SK-N-MC (cell line): ENCODE results near the gene SF3A1.

ENCODE experiments used
- DNase-seq: peaks from one replicate; pipeline ENCODE4 v3.0.0-alpha.2; 2011; ENCODE audit warnings: low read depth, low spot score
- H3K27ac ChIP-seq: fragments of 200-600 bp; sonication (generic); 2 replicates; pipeline ENCODE4 v1.5.1; 2016; ENCODE audit warnings: mixed run types
- H3K36me3 ChIP-seq: fragments of 200-600 bp; sonication (generic); 2 replicates; pipeline ENCODE4 v1.6.1; 2017; ENCODE audit warnings: antibody characterized with exemption, low read length, mixed read lengths; ENCODE audit not compliant: insufficient read depth
- H3K4me3 ChIP-seq: fragments of 200-600 bp; sonication (generic); 2 replicates; pipeline ENCODE4 v1.5.1; 2016
- H3K9ac ChIP-seq: fragments of 200-600 bp; sonication (generic); 2 replicates; pipeline ENCODE4 v1.8.0; 2017; ENCODE audit warnings: mixed run types, mixed read lengths; ENCODE audit not compliant: insufficient read length
- H3K9me3 ChIP-seq: fragments of 200-600 bp; sonication (generic); 2 replicates; pipeline ENCODE4 v1.6.1; 2017; ENCODE audit warnings: low read depth, mild to moderate bottlenecking, antibody characterized with exemption, low read length, moderate library complexity, mixed read lengths
- EZH2 ChIP-seq: fragments of 200-600 bp; sonication (generic); IDR thresholded peaks from one replicate; pipeline ENCODE4 v1.6.1; 2017; ENCODE audit warnings: antibody characterized with exemption
- FOXP2 ChIP-seq: optimal IDR thresholded peaks from 2 replicates; pipeline ENCODE3; 2011; ENCODE audit warnings: mild to moderate bottlenecking, moderate library complexity; ENCODE audit not compliant: insufficient read depth; ENCODE audit errors: extremely low read length, control extremely low read depth
- POLR2AphosphoS5 ChIP-seq: IDR thresholded peaks from 2 replicates; pipeline ENCODE4 v1.6.1; 2012; ENCODE audit warnings: mild to moderate bottlenecking, low read depth, low read length, borderline replicate concordance

Gene SF3A1

DNA sequence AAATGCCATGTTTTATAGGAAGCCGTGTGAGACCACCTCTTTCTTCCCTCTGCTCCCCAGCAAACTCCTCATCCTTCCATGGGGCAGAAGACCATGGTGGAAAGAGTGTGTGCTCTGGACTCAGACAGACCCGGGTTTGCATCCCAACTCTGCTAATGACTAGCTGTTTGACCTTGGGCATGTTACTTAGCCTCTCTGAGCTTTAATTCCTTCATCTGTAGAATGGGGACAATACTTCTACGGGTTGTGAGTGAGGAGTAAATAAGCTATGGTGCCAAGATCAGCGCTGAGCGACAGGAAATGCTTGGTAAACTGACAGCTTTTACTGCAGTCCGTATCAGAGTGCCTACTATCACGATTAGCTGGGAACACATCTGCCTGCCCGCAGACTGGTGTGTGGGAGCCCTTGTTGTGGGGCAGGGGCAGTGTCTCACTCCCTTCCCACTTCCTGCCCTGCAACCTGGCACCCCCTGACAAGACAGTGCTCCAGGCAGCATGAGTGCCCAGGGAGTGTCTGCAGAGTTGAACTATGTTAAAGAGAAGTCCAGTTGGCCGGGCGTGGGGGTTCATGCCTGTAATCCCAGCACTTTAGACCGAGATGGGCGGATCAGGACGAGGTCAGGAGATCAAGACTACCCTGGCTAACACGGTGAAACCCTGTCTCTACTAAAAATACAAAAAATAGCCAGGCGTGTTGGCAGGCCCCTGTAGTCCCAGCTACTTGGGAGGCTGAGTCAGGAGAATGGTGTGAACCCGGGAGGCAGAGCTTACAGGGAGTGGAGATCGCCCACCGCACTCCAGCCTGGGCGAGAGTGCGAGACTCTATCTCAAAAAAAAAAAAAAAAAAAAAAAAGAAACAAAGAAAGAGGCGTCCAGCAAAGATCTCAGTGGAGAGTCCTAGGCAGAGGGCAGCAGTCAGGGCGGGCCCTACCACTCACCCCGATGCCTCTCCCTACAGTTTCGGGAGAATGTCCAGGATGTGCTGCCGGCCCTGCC is 42.3 kb upstream of the SF3A1 start:
- no peak for DNase-seq
- no peak overlapping the region for H3K4me3 ChIP-seq
- no peak overlapping the region for H3K27ac ChIP-seq
- H3K9me3 ChIP-seq: no peaks in the 10 kb centered on the region
- TF ChIP-seq EZH2 (no peak), POLR2AphosphoS5 (no peak), FOXP2 (no peak)
- no peaks in the 10 kb centered on the region for H3K36me3 ChIP-seq
- H3K9ac ChIP-seq: no peak overlapping the region

DNA sequence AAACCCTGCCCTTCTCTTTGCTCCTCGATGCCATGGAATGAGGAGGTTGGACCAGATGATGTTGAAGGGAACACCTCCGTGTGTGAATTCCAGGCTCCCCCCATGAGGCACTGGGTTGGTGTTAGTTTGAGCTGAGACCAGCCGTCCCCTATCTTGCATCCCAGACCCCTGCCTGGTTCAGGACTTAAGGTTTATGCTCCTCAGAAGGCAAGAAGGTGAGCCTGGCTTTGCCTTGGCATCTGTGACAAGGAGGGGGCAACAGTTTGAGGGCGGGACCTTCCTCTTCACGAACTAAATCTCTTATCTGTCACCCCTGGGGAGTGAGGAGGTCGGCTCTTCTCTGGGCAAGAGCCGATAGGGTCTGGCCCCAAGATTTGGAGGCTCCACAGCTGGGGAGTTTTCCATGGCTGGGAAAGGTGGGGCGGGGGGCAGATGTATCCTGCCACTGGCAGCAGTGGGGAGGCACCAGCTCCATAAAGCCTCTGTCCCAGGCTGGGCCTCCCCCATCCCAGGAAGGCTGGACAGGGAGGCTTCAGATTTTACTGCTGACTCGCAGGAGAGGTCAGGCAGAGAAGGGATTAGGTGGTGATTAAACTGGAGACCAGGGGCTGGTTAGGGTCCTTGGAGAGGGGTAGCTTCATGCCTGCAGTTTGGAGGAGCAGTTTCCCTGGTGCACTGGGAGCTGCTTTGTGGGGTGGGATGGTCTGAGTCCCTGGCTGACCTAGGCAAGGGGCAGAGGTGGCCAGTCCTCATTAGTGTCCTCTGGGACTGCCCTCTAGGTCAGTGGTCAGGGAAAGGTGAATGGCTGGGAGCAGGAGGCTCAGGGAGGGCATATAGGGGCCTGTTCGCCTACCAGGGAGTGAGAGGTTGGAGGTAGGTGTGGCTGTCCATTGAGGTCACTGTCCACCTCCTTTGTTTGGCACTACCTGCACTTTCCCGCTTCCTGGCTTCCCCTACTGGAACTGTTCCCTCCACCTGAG is 41.3 kb upstream of the SF3A1 start:
- no peaks in the 10 kb centered on the region for H3K36me3 ChIP-seq
- no peak for TF ChIP-seq POLR2AphosphoS5
- no peak for TF ChIP-seq FOXP2
- no peak for TF ChIP-seq EZH2
- no peak overlapping the region for H3K9ac ChIP-seq
- no peak overlapping the region; the same call in 1 of the 2 replicates for H3K4me3 ChIP-seq
- H3K9me3 ChIP-seq: no peaks in the 10 kb centered on the region
- no peak for DNase-seq
- H3K27ac ChIP-seq: no peak overlapping the region

DNA sequence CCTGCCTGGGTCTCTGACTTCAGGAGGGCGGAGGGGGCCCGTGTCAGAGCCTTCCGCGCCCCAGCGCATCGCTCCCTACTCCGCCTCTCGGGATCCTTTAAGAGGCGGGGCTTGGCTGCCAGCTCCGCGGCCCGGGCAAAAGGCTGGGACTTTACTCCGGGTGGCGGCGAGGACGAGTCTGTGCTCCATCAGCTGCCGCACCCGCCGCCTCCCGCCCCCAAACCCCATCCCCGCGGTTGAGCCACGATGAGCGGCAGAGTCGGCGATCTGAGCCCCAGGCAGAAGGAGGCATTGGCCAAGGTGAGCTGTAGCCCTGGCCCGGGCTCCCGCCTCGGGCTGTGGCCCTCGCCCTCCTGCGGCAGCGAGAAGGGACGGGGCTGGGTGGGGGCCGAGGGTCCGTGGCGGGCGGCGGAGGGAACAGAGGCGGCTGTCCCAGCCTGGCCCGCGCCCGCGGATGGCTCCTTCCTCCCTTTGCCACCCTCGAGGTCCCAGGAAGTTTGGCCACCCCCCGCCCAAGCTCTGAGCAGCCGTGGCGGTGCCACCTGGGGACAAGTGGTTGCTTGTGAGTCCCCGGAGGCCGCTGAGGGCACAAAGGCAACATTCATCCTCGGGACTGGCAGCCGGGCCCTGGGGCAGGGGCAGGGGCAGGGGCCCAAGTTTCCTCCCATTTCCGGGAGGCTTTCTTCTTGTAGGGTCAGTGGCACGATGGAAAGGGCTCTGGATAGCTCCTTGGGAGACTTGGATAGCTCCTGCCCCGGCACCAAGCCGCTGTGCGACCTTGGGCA is 40.4 kb upstream of the SF3A1 start, which contains the start of gene SEC14L2:
Gene SEC14L2, plus strand, starts transcription at position 148 of the 785 bp plus-strand sequence. Its CDS starts 99 bp downstream, at position 247.
- Histone ChIP-seq H3K36me3 (no peaks in the 10 kb centered on the region), H3K27ac (no peak within 1 kb of the TSS), H3K4me3 (peak within 1 kb of the TSS; percentile 64), H3K9me3 (no peaks in the 10 kb centered on the region), H3K9ac (no peak within 1 kb of the TSS)
- no peak for DNase-seq
- TF ChIP-seq POLR2AphosphoS5: no peak
- TF ChIP-seq EZH2: no peak
- no peak for TF ChIP-seq FOXP2

DNA sequence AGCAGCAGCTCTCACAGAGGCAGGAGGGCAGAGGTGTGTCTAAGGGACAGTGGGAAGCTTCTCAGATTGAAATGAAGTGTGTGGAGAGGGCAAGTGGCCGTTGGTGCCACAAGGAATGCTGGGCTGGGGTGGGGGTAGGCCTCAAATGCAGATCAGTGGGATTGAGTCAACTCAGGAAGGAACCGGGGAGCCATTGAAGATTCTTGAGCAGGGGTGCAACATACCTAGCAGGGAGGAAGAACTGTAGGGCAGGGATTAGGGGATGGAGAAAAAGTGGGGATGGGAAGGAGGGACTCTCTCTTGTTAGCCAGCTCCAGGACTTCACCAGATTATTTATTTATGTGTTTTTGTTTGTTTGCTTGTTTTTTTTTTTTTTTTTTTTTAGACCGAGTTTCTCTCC is 37.2 kb upstream of the SF3A1 start:
- no peak overlapping the region for H3K27ac ChIP-seq
- no peak overlapping the region for H3K9ac ChIP-seq
- no peak for TF ChIP-seq POLR2AphosphoS5
- TF ChIP-seq EZH2: no peak
- TF ChIP-seq FOXP2: no peak
- no peak overlapping the region for H3K4me3 ChIP-seq
- no peaks in the 10 kb centered on the region for H3K36me3 ChIP-seq
- DNase-seq: no peak
- no peaks in the 10 kb centered on the region for H3K9me3 ChIP-seq

DNA sequence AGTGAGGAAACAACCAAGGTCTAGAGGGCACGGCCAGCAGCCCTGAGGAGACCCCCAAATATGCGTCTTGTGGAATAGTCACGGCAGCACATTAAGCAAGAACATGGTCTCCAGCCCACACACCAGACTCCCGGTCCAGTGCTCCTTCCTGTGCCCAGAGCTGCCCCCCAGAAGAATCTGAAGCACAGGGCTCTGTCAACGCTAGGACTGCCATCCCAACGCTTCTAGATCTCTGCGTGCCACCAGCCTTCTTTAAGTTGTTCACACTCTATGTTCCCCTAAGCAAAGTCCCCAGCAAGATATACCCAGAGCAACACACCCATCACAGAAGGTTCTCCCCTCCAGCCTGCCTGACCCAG is 36.6 kb upstream of the SF3A1 start:
- no peak for DNase-seq
- Histone ChIP-seq H3K4me3 (no peak overlapping the region), H3K9ac (no peak overlapping the region), H3K9me3 (no peaks in the 10 kb centered on the region), H3K27ac (no peak overlapping the region), H3K36me3 (no peaks in the 10 kb centered on the region)
- TF ChIP-seq POLR2AphosphoS5: no peak
- TF ChIP-seq EZH2: no peak
- no peak for TF ChIP-seq FOXP2

DNA sequence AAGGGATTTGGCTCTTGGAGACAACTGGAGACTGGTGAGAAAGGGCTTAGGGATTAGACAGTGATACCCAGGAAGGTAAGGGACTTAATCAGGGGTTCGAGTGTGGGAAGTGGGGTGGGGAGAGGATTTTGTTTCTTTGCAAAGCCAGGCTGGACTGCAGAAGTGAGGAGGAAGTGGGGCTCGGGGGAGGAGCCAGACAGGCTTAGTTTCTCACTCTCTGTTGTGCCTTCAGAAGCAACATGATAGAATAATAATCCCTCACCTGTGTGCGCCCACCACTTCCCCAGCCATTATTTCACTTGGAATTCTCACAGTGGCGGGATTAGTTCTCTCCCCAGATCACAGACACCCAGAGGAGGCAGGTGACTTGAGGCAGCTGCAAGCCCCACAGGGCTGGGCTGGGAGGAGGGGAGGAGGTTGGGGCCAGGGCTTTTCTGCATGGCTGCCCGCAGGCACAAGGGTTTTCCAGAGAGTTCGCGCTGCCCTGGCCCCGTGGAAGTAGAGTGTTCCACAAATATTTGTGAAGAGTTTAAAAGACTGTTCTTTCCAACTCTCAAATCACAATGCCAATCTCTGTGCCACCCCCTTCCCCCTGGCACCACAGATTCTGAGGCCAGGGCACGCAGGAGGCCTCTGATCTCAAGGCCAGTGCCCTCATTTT is 36.1 kb upstream of the SF3A1 start:
- Histone ChIP-seq H3K9me3 (no peaks in the 10 kb centered on the region), H3K36me3 (no peaks in the 10 kb centered on the region), H3K27ac (no peak overlapping the region), H3K9ac (no peak overlapping the region), H3K4me3 (no peak overlapping the region)
- DNase-seq: no peak
- no peak for TF ChIP-seq FOXP2

DNA sequence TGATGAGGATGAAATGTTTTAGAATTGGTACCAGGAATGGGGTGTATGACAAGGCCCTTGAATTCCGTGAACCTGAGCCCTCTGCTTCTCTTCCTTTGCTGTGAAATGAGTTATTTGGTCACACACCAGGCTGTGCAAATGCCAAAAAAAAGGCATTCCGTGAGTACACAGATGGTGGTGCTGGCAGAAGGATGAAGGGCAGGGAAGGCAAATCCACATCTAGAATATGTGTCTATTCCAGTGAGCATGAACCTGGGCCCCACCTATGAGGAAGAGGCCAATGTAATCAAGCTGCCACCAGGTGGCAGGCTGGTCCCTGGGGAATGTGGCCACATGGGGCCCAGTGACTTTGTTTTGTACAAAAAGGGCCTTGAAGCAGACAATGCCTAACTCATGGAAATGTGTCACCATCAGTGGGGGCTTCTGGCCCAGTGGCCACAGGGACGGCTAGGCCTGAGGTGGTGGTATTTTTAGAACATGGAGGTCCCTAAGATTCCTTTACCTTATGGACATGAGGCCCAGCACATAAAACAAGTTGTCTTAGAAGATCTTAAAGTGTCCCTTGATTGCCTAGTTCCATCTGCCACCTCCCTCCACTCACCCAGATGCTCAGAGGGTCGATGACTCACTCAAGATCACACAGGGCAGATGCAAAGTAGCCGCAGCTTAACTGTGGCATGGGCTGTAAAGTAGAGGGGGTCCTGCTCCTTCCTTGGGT is 34.4 kb upstream of the SF3A1 start:
- Histone ChIP-seq H3K27ac (no peak overlapping the region), H3K9ac (no peak overlapping the region), H3K36me3 (no peaks in the 10 kb centered on the region), H3K9me3 (no peaks in the 10 kb centered on the region), H3K4me3 (no peak overlapping the region)
- no peak for DNase-seq
- TF ChIP-seq FOXP2 (no peak), EZH2 (no peak), POLR2AphosphoS5 (no peak)
